Activated naive CD4-positive, alpha-beta T cell treated with anti-CD3 and anti-CD28 coated beads, Interleukin-2, amount 50 U/mL, for 24 hours (primary cell): Measurements from ENCODE around the gene AURKAIP1.

ENCODE experiments used
- H3K27ac Mint-ChIP-seq: one replicate; pipeline ENCODE4 v1.8.0; 2021; ENCODE audit warnings: mild to moderate bottlenecking, mixed read lengths
- H3K27me3 Mint-ChIP-seq: one replicate; pipeline ENCODE4 v1.8.0; 2021; ENCODE audit warnings: mixed read lengths
- H3K36me3 Mint-ChIP-seq: one replicate; pipeline ENCODE4 v1.8.0; 2021; ENCODE audit warnings: mixed read lengths
- H3K4me1 Mint-ChIP-seq: one replicate; pipeline ENCODE4 v1.8.0; 2021; ENCODE audit warnings: mixed read lengths
- H3K4me3 Mint-ChIP-seq: one replicate; pipeline ENCODE4 v1.8.0; 2021; ENCODE audit warnings: mild to moderate bottlenecking, mixed read lengths
- H3K9me3 Mint-ChIP-seq: one replicate; pipeline ENCODE4 v1.8.0; 2021; ENCODE audit warnings: mixed read lengths

The AURKAIP1 gene

DNA sequence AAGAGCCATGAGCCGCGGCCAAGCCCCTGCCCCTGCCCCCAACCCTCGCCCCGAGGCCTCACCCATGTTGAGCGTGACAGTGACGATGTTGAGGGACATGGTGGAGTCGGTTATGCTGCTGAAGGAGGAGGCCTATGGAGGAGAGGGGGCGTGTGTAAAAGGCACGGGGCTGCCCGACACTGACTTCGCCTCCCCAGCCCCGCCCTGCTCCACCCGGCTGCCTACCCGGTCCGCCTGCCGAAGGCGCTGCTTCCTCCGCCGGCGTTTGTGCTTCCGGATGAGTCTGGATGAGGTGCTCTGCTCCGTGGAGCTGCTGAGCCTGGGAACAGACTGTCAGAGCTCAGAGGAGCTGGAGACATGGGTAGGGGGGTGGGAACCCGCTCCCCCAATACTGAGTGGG, 34.8 kb downstream of the AURKAIP1 start:
- Mint-ChIP-seq H3K4me3 (no peak overlapping the region), H3K36me3 (no peaks in the 10 kb centered on the region), H3K27me3 (no peaks in the 10 kb centered on the region), H3K27ac (no peak overlapping the region), H3K4me1 (no peaks in the 10 kb centered on the region), H3K9me3 (no peaks in the 10 kb centered on the region)

DNA sequence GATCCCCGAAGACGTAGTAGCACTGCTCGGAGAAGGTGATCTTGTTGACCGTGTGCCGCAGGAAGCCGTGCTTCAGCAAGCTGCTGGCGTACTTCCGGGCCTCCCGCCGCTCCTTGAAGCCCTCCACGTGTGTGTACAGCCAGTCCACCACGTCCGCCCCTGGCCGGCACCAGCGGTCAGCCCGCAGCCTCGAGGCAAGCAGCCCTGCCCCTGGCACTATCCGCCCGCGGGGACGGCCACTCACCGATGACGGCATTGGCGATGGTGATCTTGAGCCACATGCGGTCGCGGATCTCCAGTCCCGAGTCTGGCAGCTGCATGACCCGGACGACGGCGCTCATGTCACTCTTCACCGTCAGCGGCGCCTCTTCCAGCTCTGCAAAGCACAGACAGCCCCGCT, 36.7 kb downstream of the AURKAIP1 start:
- no peaks in the 10 kb centered on the region for H3K27me3 Mint-ChIP-seq
- H3K4me1 Mint-ChIP-seq = no peaks in the 10 kb centered on the region
- no peaks in the 10 kb centered on the region for H3K9me3 Mint-ChIP-seq
- no peak overlapping the region for H3K4me3 Mint-ChIP-seq
- H3K27ac Mint-ChIP-seq = no peak overlapping the region
- no peaks in the 10 kb centered on the region for H3K36me3 Mint-ChIP-seq

DNA sequence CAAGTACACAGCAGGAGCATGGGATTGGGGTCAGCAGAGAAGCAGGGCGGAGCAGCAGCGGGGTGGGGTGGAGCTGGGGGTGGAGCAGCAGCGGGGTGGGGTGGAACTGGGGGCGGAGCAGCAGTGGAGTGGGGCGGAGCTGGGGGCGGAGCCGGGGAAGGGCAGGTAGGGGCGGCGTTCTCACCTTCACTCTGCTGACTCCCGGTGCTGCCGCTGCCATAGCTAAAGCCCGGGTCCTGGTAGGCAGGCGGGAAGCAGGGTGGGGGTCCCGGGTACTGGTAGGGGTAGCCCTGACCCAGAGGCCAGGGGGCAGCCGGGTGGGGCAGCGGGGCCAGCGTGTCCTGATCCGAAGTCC, 37.2 kb downstream of the AURKAIP1 start:
- H3K36me3 Mint-ChIP-seq = no peaks in the 10 kb centered on the region
- no peaks in the 10 kb centered on the region for H3K9me3 Mint-ChIP-seq
- H3K4me1 Mint-ChIP-seq = no peaks in the 10 kb centered on the region
- H3K4me3 Mint-ChIP-seq = no peak overlapping the region
- no peak overlapping the region for H3K27ac Mint-ChIP-seq
- no peaks in the 10 kb centered on the region for H3K27me3 Mint-ChIP-seq

DNA sequence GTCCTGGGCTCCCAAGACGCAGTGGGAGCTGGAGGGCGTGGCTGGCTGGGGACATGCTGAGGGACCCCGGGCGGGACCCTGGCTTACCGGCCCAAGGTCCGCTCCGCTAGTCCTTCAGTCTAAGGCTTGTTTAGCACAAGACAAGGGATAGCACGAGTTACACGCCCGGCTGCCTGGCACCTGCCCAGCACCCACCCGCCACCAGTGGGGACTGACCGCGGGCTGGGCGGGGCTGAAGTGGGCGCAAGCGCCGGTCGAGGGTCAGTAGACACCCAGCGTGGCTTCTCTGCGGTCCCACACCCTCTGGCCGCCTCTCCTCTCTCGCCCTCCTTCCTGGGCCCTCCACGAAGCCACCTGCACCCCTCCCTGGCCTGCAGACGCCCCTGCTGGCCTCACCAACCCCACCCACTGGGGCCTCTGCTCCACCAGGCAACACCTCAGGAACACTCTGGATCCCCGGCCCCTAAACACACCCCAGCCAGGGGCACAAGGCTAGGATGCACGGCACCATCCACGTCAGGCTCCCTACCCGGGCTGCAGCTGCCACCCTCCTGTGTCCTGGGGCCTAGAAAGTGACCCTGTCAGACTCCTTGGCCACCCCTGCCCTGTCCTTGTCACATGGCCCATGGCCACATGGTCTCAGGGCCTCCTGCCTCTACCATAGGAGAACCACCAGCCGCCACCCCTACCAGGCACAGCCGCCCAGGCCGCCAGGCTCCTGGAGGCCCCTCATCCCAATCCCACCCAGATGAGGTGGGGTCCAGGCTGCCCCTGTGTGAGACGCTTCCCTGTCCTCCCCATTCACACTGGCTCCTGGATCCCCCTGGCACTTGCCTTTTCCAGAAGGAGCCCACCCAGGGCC, 37.8 kb downstream of the AURKAIP1 start:
- H3K27ac Mint-ChIP-seq = no peak overlapping the region
- H3K4me1 Mint-ChIP-seq = no peaks in the 10 kb centered on the region
- H3K27me3 Mint-ChIP-seq = no peaks in the 10 kb centered on the region
- no peak overlapping the region for H3K4me3 Mint-ChIP-seq
- no peaks in the 10 kb centered on the region for H3K36me3 Mint-ChIP-seq
- H3K9me3 Mint-ChIP-seq = no peaks in the 10 kb centered on the region

DNA sequence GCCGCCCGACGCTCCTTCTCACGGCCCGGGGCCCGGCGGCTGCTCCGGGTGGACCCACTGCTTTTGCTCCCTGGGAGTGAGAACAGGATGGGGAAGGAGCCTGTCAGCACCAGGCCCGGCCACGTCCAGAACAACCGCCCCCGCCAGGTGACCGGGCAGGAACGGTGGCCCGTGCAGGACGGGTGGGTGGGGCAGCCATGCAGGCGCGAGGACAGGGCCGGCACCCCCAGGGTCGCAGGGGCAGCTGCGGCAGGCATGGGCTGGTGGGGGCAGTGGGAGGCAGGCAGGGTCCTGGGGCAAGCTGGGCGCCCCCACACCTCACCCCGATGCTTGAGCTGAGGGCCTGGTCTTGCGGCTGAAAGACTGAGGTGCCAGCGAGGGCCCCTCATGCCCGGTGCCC, 38.6 kb downstream of the AURKAIP1 start:
- no peak overlapping the region for H3K4me3 Mint-ChIP-seq

DNA sequence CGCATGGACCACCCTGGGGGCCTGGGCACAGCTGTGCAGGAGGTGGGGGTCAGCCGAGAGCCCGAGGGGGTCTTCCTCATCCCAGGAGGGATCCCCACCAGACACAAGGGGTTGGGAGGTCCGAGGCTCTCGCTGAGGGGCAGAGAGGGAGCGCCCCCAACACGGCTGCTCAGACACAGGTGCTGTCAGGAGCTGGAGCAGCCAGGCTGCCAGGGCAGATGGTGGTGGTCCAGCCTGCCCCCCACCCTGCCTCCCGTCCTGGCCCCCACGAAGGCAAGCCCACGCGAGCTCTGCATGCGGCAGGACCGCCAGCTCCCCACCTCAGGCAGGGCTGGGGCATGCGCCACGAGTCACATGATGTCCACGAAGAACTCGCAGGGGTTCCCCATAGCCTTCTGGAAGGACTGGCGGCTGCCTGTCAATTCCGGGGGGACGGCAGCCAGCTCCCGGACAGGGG, 39.2 kb downstream of the AURKAIP1 start:
- Mint-ChIP-seq H3K36me3 (no peaks in the 10 kb centered on the region), H3K27me3 (no peaks in the 10 kb centered on the region), H3K4me3 (no peak overlapping the region), H3K4me1 (no peaks in the 10 kb centered on the region), H3K9me3 (no peaks in the 10 kb centered on the region), H3K27ac (no peak overlapping the region)

More for the DNA sequence above, 38.6 kb downstream of the AURKAIP1 start:
- no peaks in the 10 kb centered on the region for H3K27me3 Mint-ChIP-seq
- H3K27ac Mint-ChIP-seq = no peak overlapping the region
- H3K9me3 Mint-ChIP-seq = no peaks in the 10 kb centered on the region
- H3K36me3 Mint-ChIP-seq = no peaks in the 10 kb centered on the region
- no peaks in the 10 kb centered on the region for H3K4me1 Mint-ChIP-seq

DNA sequence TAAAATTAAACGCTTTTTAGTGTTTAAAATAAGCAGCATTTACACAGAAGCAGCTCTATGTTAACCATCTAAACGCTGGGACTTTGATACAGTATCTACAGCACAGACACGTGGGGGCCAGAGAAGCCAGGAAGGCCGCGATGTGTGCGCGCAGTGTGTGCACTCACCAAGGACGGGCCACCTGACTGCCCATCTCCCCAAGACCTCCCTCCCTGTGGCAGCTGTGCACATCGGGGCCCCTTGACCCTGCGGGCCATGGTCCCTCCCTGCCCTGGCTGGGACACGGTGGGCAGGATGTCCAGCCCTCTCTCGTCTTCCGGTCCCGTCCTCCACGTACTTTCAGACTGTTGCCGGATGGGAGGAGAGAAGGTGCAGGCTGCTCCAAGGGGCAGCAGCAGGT, 39.7 kb downstream of the AURKAIP1 start:
- Mint-ChIP-seq H3K27ac (no peak overlapping the region), H3K4me1 (no peaks in the 10 kb centered on the region), H3K4me3 (no peak overlapping the region), H3K27me3 (no peaks in the 10 kb centered on the region), H3K9me3 (no peaks in the 10 kb centered on the region), H3K36me3 (no peaks in the 10 kb centered on the region)

DNA sequence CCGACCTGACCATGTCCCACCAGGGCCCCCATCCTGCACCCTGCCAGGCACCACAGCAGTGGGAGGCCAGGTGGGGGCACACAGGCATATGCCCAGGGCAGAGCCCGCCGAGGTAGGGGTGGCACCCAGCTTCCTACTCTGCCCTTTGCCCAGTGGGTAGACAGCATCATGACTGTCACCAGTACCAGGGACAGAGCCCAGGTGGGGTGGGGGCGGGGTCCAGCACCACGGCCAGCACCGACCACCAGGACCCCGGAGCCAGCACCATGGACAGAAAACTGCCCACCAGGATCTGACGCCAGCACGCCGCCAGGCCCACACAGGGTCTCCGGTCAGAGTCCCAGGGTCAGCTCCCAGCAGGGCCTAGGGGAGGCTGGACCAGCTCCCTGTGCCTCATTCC, 40.2 kb downstream of the AURKAIP1 start:
- Mint-ChIP-seq H3K36me3 (no peaks in the 10 kb centered on the region), H3K4me3 (no peak overlapping the region), H3K27me3 (no peaks in the 10 kb centered on the region), H3K4me1 (no peaks in the 10 kb centered on the region), H3K27ac (no peak overlapping the region), H3K9me3 (no peaks in the 10 kb centered on the region)

DNA sequence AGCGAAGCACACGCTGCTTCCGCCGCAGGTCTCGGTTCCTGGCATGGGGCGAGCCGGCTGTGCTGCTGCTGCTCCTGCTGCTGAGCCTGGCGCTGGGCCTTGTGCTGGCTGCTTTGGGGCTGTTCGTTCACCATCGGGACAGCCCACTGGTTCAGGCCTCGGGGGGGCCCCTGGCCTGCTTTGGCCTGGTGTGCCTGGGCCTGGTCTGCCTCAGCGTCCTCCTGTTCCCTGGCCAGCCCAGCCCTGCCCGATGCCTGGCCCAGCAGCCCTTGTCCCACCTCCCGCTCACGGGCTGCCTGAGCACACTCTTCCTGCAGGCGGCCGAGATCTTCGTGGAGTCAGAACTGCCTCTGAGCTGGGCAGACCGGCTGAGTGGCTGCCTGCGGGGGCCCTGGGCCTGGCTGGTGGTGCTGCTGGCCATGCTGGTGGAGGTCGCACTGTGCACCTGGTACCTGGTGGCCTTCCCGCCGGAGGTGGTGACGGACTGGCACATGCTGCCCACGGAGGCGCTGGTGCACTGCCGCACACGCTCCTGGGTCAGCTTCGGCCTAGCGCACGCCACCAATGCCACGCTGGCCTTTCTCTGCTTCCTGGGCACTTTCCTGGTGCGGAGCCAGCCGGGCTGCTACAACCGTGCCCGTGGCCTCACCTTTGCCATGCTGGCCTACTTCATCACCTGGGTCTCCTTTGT, 41.3 kb downstream of the AURKAIP1 start:
- Mint-ChIP-seq H3K27ac (no peak overlapping the region), H3K4me1 (no peaks in the 10 kb centered on the region), H3K27me3 (no peaks in the 10 kb centered on the region), H3K36me3 (no peaks in the 10 kb centered on the region), H3K4me3 (no peak overlapping the region), H3K9me3 (no peaks in the 10 kb centered on the region)

DNA sequence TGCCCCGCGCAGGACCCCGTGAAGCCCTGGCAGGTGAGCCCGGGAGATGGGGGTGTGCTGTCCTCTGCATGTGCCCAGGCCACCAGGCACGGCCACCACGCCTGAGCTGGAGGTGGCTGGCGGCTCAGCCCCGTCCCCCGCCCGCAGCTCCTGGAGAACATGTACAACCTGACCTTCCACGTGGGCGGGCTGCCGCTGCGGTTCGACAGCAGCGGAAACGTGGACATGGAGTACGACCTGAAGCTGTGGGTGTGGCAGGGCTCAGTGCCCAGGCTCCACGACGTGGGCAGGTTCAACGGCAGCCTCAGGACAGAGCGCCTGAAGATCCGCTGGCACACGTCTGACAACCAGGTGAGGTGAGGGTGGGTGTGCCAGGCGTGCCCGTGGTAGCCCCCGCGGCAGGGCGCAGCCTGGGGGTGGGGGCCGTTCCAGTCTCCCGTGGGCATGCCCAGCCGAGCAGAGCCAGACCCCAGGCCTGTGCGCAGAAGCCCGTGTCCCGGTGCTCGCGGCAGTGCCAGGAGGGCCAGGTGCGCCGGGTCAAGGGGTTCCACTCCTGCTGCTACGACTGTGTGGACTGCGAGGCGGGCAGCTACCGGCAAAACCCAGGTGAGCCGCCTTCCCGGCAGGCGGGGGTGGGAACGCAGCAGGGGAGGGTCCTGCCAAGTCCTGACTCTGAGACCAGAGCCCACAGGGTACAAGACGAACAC, 42.1 kb downstream of the AURKAIP1 start:
- H3K9me3 Mint-ChIP-seq = no peaks in the 10 kb centered on the region
- H3K27me3 Mint-ChIP-seq = no peaks in the 10 kb centered on the region
- H3K4me1 Mint-ChIP-seq = no peaks in the 10 kb centered on the region
- H3K27ac Mint-ChIP-seq = no peak overlapping the region
- no peak overlapping the region for H3K4me3 Mint-ChIP-seq
- H3K36me3 Mint-ChIP-seq = no peaks in the 10 kb centered on the region

DNA sequence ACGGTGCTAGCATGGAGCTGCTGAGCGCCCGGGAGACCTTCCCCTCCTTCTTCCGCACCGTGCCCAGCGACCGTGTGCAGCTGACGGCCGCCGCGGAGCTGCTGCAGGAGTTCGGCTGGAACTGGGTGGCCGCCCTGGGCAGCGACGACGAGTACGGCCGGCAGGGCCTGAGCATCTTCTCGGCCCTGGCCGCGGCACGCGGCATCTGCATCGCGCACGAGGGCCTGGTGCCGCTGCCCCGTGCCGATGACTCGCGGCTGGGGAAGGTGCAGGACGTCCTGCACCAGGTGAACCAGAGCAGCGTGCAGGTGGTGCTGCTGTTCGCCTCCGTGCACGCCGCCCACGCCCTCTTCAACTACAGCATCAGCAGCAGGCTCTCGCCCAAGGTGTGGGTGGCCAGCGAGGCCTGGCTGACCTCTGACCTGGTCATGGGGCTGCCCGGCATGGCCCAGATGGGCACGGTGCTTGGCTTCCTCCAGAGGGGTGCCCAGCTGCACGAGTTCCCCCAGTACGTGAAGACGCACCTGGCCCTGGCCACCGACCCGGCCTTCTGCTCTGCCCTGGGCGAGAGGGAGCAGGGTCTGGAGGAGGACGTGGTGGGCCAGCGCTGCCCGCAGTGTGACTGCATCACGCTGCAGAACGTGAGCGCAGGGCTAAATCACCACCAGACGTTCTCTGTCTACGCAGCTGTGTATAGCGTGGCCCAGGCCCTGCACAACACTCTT, 42.8 kb downstream of the AURKAIP1 start:
- H3K9me3 Mint-ChIP-seq = no peaks in the 10 kb centered on the region
- H3K4me3 Mint-ChIP-seq = no peak overlapping the region
- H3K4me1 Mint-ChIP-seq = no peaks in the 10 kb centered on the region
- no peak overlapping the region for H3K27ac Mint-ChIP-seq
- no peaks in the 10 kb centered on the region for H3K27me3 Mint-ChIP-seq
- no peaks in the 10 kb centered on the region for H3K36me3 Mint-ChIP-seq

DNA sequence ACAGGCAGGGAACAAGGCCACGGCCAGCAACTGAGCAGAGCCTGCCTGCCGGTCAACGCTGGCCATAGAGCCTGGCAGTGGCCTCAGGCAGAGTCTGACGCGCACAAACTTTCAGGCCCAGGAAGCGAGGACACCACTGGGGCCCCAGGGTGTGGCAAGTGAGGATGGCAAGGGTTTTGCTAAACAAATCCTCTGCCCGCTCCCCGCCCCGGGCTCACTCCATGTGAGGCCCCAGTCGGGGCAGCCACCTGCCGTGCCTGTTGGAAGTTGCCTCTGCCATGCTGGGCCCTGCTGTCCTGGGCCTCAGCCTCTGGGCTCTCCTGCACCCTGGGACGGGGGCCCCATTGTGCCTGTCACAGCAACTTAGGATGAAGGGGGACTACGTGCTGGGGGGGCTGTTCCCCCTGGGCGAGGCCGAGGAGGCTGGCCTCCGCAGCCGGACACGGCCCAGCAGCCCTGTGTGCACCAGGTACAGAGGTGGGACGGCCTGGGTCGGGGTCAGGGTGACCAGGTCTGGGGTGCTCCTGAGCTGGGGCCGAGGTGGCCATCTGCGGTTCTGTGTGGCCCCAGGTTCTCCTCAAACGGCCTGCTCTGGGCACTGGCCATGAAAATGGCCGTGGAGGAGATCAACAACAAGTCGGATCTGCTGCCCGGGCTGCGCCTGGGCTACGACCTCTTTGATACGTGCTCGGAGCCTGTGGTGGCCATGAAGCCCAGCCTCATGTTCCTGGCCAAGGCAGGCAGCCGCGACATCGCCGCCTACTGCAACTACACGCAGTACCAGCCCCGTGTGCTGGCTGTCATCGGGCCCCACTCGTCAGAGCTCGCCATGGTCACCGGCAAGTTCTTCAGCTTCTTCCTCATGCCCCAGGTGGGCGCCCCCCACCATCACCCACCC, 43.7 kb downstream of the AURKAIP1 start, which contains the start of gene TAS1R3:
TSS of gene TAS1R3 (plus strand) at position 213 of the 898 bp plus-strand sequence. CDS start at position 279, 66 bp downstream.
- H3K9me3 Mint-ChIP-seq = no peaks in the 10 kb centered on the region
- no peak within 1 kb of the TSS for H3K27ac Mint-ChIP-seq
- H3K4me1 Mint-ChIP-seq = peaks cover 1% of the 10 kb centered on the region
- no peaks in the 10 kb centered on the region for H3K27me3 Mint-ChIP-seq
- no peak within 1 kb of the TSS for H3K4me3 Mint-ChIP-seq
- H3K36me3 Mint-ChIP-seq = no peaks in the 10 kb centered on the region

DNA sequence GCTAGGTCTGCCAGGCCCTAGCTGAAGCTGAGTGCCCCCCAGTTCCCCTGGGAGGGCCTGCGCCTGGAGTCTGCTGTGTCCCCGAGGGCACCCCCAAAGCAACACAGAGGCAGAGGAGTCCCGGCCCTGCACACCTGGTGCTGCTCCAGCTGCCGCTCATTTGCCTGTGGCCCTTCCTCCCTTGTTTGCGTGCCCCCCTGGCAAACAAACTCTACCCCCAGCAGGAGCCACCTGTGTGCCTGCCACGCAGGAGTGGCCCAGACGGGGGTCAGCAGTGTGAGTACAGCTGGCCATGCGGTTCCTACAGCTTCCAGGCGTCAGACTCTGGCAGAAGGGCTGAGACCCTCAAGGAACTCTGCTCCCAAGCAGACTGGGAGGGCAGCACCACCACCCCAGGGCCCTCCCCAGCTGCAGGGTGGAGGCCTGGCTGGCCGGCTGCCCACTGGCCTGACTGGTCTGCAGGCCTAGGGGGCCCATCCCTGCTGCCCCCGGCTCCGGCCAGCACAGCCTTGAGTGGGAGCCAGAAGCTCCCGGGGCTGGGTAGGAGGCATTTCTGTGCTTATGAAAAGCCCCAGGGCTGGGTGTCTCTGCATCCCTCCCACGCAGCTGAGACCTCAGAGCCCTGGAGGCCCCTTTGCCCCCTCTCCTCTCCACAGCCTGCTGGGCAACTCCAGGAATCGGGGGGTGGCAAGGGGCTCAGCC, 44.5 kb downstream of the AURKAIP1 start:
- Mint-ChIP-seq H3K27me3 (no peaks in the 10 kb centered on the region), H3K4me1 (peaks cover 7% of the 10 kb centered on the region), H3K36me3 (no peaks in the 10 kb centered on the region), H3K9me3 (no peaks in the 10 kb centered on the region), H3K4me3 (no peak overlapping the region), H3K27ac (no peak overlapping the region)
